Measurements from ENCODE around the gene HEPACAM2.

GRCh38 chr7:93164766-93165165 is 61.5 kb downstream of the HEPACAM2 start:
- TF ChIP-seq, protein P1, sequence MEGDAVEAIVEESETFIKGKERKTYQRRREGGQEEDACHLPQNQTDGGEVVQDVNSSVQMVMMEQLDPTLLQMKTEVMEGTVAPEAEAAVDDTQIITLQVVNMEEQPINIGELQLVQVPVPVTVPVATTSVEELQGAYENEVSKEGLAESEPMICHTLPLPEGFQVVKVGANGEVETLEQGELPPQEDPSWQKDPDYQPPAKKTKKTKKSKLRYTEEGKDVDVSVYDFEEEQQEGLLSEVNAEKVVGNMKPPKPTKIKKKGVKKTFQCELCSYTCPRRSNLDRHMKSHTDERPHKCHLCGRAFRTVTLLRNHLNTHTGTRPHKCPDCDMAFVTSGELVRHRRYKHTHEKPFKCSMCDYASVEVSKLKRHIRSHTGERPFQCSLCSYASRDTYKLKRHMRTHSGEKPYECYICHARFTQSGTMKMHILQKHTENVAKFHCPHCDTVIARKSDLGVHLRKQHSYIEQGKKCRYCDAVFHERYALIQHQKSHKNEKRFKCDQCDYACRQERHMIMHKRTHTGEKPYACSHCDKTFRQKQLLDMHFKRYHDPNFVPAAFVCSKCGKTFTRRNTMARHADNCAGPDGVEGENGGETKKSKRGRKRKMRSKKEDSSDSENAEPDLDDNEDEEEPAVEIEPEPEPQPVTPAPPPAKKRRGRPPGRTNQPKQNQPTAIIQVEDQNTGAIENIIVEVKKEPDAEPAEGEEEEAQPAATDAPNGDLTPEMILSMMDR (IDR thresholded peaks at IDR 0.05): no peak
- no peak for TF ChIP-seq POLR2A (IDR thresholded peaks at IDR 0.05)
